Sigmoid colon (tissue), 7 donors: ENCODE data around the gene ANGPTL4. TPM values are rescaled to one million over a fixed set of nuclear protein-coding genes. Genes with fewer than 3 reads are reported as not detected.

Experiments used
- DNase-seq: peaks from one replicate; pipeline ENCODE4 v3.0.0-alpha.2; 2019
- H3K27ac ChIP-seq, 4 donors: fragments of 200-600 bp; sonication (generic); one replicate each; pipeline ENCODE4 v1.5.1; 2016 to 2019; ENCODE audit warnings: mild to moderate bottlenecking in 1 of 4
- H3K27me3 ChIP-seq, 3 donors: fragments of 200-600 bp; sonication (generic); one replicate each; pipeline ENCODE4 v1.5.1; 2019; ENCODE audit warnings: mild to moderate bottlenecking in 1 of 3
- H3K36me3 ChIP-seq, 4 donors: fragments of 200-600 bp; sonication (generic); one replicate each; pipeline ENCODE4 v1.5.1; 2016 to 2019
- H3K4me1 ChIP-seq, 4 donors: fragments of 200-600 bp; sonication (generic); one replicate each; pipeline ENCODE4 v1.5.1; 2017 to 2019
- H3K4me3 ChIP-seq, 4 donors: fragments of 200-600 bp; sonication (generic); one replicate each; pipeline ENCODE4 v1.5.1; 2017 to 2019; ENCODE audit warnings: mild to moderate bottlenecking in 2 of 4, moderate library complexity in 1 of 4
- H3K9me3 ChIP-seq, 4 donors: fragments of 200-600 bp in 3 of 4; sonication (generic) in 3 of 4; one replicate each; pipeline versions ENCODE4 v1.5.1 to v1.6.1; 2013 to 2019
- CTCF ChIP-seq, 4 experiments: fragments of 450-650 bp in 3 of 4; fragments of 200-600 bp in 1 of 4; IDR thresholded peaks; one replicate each; pipeline ENCODE4 v1.5.1; 2016 to 2019; ENCODE audit warnings: antibody characterized with exemption in 4 of 4, mild to moderate bottlenecking in 3 of 4, moderate library complexity in 2 of 4
- EP300 ChIP-seq, 4 donors: sonication (generic); formaldehyde crosslinking; IDR thresholded peaks; one replicate each; pipeline ENCODE4 v1.6.1; 2017; ENCODE audit warnings: antibody characterized with exemption in 4 of 4
- POLR2A ChIP-seq, 2 donors: fragments of 450-650 bp; IDR thresholded peaks; one replicate each; pipeline ENCODE4 v1.6.1; 2016; ENCODE audit warnings: antibody characterized with exemption in 2 of 2, mild to moderate bottlenecking in 2 of 2, moderate library complexity in 2 of 2
- POLR2AphosphoS5 ChIP-seq, 4 donors: sonication (generic); formaldehyde crosslinking; IDR thresholded peaks; one replicate each; pipeline ENCODE4 v1.6.1; 2017; ENCODE audit warnings: antibody characterized with exemption in 4 of 4
- WGBS, 2 donors: extraction: QIAGEN DNeasy Blood & Tissue Kit; methylation state at CpG; one replicate each; pipeline ENCODE4 v1.1.7; 2013; 5-methylcytosine and 5-hydroxymethylcytosine counted together
- intact Hi-C: fragments of 100-400 bp; cut with DNase I; formaldehyde crosslinking; loops from one replicate; pipeline ENCODE4 v1.15.1; 2023
- polyA plus RNA-seq, 3 donors: library from polyadenylated mRNA; stranded (reverse); fragments of 200-250 nt; gene quantifications; one replicate each; pipeline ENCODE4 v1.2.3, GENCODE V29; 2013
- total RNA-seq, 4 donors: library from RNA; depleted of rRNA; stranded (reverse); fragments of >200 nt; gene quantifications; one replicate each; pipeline ENCODE4 v1.1.0, GENCODE V29; 2016
- donor health status: healthy with polysubstance abuse.
- donor health status: Bipolar disorder and iron deficiency.
- donor health status: healthy.

ANGPTL4 gene
- total and polyA plus RNA-seq, 7 donors: 2.3 to 31.6 (median 10.3) TPM

DNA sequence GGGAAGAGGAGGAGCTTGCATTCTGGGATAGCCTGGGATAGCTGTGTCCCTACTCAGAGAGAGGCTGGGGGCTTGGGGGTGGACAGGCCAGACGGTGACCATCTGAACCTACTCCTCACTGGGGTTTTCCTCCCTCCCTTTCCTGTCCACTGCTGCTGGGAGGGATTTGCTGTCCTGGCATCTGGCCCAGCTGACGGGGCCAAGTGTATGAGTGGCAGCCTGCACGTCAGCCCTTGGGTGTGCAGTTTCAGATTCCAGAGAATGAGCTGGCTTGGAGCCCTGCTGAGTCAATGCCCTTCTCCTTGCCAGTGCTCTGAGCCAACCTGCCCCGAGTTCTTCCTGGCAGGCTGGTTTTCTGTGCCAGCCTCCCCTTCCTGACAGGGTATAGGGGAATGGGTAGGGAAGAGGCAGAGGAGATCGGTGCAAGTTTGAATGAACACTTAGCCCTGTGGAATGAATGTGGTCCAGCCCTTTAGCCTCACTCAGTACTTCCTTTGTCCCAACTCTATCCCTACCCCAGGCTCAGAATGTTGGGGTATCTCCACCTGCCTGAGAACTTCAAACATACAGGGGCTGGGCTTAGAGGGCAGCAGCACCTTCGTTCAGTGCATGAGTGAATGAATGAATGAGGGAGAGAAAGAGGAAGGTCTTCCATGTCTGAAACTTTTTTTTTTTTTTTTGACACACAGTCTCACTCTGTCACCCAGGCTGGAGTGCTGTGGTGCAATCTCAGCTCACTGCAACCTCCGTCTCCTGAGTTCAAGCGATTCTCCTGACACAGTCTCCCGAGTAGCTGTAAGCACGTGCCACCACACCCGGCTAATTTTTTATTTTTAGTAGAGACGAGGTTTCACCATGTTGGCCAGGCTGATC, 1.8 kb upstream of the ANGPTL4 start:
- peak; percentile 99 for DNase-seq
- Histone ChIP-seq H3K27ac (peak overlapping the region; percentile 79 to 90 (median 82)), H3K36me3 (no peaks in the 10 kb centered on the region), H3K4me1 (peaks cover 0 to 61% (median 51%) of the 10 kb centered on the region in 4 donors), H3K9me3 (no peaks in the 10 kb centered on the region), H3K4me3 (peak overlapping the region in 1 of 4 donors; percentile 3), H3K27me3 (peaks cover 0 to 8% (median 0%) of the 10 kb centered on the region in 3 donors)
- no peak for TF ChIP-seq POLR2A (IDR thresholded peaks at IDR 0.05)
- peak in 3 of 4 donors; percentile 18 to 88 (median 77) for TF ChIP-seq EP300 (IDR thresholded peaks at IDR 0.05)
- TF ChIP-seq POLR2AphosphoS5 (IDR thresholded peaks at IDR 0.05): peak; percentile 76 to 95 (median 84)
- no peak for TF ChIP-seq CTCF (IDR thresholded peaks at IDR 0.05)
- intact Hi-C loops: loop anchor here (1.0 to 10.0 kb wide), 2 partner anchors 28 to 437 kb away; partner anchors contain the start of genes CTXN1, RAB11B and SNAPC2
- WGBS, 2 donors: 10 to 53% methylated on average over 12 of the region's 12 CpGs

- Histone ChIP-seq H3K27me3 (peaks cover 0 to 8% (median 0%) of the 10 kb centered on the region in 3 donors), H3K4me3 (no peak overlapping the region)
- intact Hi-C loops: loop anchor here (10.0 kb wide), 1 partner anchor 441 kb away; the partner anchor contains the start of genes CTXN1 and SNAPC2
Observed at GRCh38 chr19:8366121-8366581, 2.2 kb downstream of the ANGPTL4 start.

GRCh38 chr19:8366961-8367326, 3.0 kb downstream of the ANGPTL4 start:
- peaks cover 0 to 71% (median 59%) of the 10 kb centered on the region in 4 donors for H3K4me1 ChIP-seq

More at GRCh38 chr19:8366121-8366581, 2.2 kb downstream of the ANGPTL4 start:
- Histone ChIP-seq H3K36me3 (peaks cover 0 to 6% (median 4%) of the 10 kb centered on the region in 4 donors), H3K9me3 (no peaks in the 10 kb centered on the region), H3K4me1 (peaks cover 0 to 79% (median 66%) of the 10 kb centered on the region in 4 donors), H3K27ac (peak overlapping the region in 3 of 4 donors; percentile 76 to 90 (median 81))
- TF ChIP-seq CTCF (IDR thresholded peaks at IDR 0.05): no peak
- TF ChIP-seq POLR2AphosphoS5 (IDR thresholded peaks at IDR 0.05): no peak
- no peak for TF ChIP-seq EP300 (IDR thresholded peaks at IDR 0.05)
- TF ChIP-seq POLR2A (IDR thresholded peaks at IDR 0.05): no peak
- WGBS, 2 donors: 93 to 94% methylated on average over 11 of the region's 11 CpGs
- DNase-seq: no peak

More at GRCh38 chr19:8366961-8367326, 3.0 kb downstream of the ANGPTL4 start:
- Histone ChIP-seq H3K27ac (peak overlapping the region; percentile 36 to 90 (median 78)), H3K9me3 (no peaks in the 10 kb centered on the region), H3K4me3 (peak overlapping the region in 3 of 4 donors; percentile 1 to 36 (median 17)), H3K36me3 (peaks cover 0 to 7% (median 6%) of the 10 kb centered on the region in 4 donors), H3K27me3 (peaks cover 0 to 8% (median 0%) of the 10 kb centered on the region in 3 donors)
- DNase-seq: peak; percentile 87
- intact Hi-C loops: loop anchor here (10.0 kb wide), 1 partner anchor 442 kb away; the partner anchor contains the start of genes CTXN1 and SNAPC2
- TF ChIP-seq CTCF (IDR thresholded peaks at IDR 0.05) (no peak), POLR2A (IDR thresholded peaks at IDR 0.05) (no peak), POLR2AphosphoS5 (IDR thresholded peaks at IDR 0.05) (no peak), EP300 (IDR thresholded peaks at IDR 0.05) (no peak)
- WGBS, 2 donors: 63 to 67% methylated on average over 13 of the region's 13 CpGs
